Measurements from ENCODE around the gene CEBPA.
"Not testable (repeated sequence)": the region's sequence is repeated elsewhere in the genome, so short reads cannot be mapped to it uniquely, and the experiment has no call there.

Gene CEBPA

GRCh38 chr19:33323093-33323820, 20.9 kb upstream of the CEBPA start:
- no peak for DNase-seq

- no peak for DNase-seq
Observed at GRCh38 chr19:33320636-33321035, 18.3 kb upstream of the CEBPA start.

- not testable (repeated sequence) for DNase-seq
Observed at GRCh38 chr19:33317991-33318390, 15.7 kb upstream of the CEBPA start.

GRCh38 chr19:33317517-33317916, 15.2 kb upstream of the CEBPA start:
- no peak for DNase-seq

- DNase-seq, result no peak
Observed at GRCh38 chr19:33316541-33317264, 14.4 kb upstream of the CEBPA start.

- not testable (repeated sequence) for DNase-seq
Observed at GRCh38 chr19:33312808-33313207, 10.5 kb upstream of the CEBPA start.

- no peak for DNase-seq
Observed at GRCh38 chr19:33312065-33312464, 9.7 kb upstream of the CEBPA start.

- no peak for DNase-seq
Observed at GRCh38 chr19:33311326-33311682, 9.0 kb upstream of the CEBPA start.

- DNase-seq, result no peak
Observed at GRCh38 chr19:33310606-33311325, 8.4 kb upstream of the CEBPA start.

GRCh38 chr19:33309826-33310225, 7.5 kb upstream of the CEBPA start:
- no peak for DNase-seq

- no peak for DNase-seq
Observed at GRCh38 chr19:33306853-33307792, 4.8 kb upstream of the CEBPA start.

GRCh38 chr19:33306191-33306590, 3.9 kb upstream of the CEBPA start:
- DNase-seq, result no peak

- DNase-seq, result no peak
Observed at GRCh38 chr19:33304760-33305647, 2.7 kb upstream of the CEBPA start.

GRCh38 chr19:33304371-33304759, 2.0 kb upstream of the CEBPA start:
- no peak for DNase-seq

- no peak for DNase-seq
Observed at GRCh38 chr19:33303791-33304345, 1.5 kb upstream of the CEBPA start.

- DNase-seq, result no peak
Observed at GRCh38 chr19:33302974-33303790, 848 bp upstream of the CEBPA start.

GRCh38 chr19:33301900-33302174, 497 bp downstream of the CEBPA start:
- no peak for DNase-seq

GRCh38 chr19:33301144-33301899, 1.0 kb downstream of the CEBPA start:
- no peak for DNase-seq

- DNase-seq, result no peak
Observed at GRCh38 chr19:33300894-33301143, 1.5 kb downstream of the CEBPA start.

Data from activated CD4-positive, alpha-beta T cell treated with anti-CD3 and anti-CD28 coated beads for 4 hours (primary cell).